ACHN (cell line): ENCODE measurements around the gene DLG2.

Source experiments
- DNase-seq: peaks from one replicate; pipeline ENCODE4 v3.0.0-alpha.2; 2015
- in situ Hi-C: cut with HindIII; loops from 2 replicates; pipeline ENCODE4 v1.10.0; 2017; ENCODE audit warnings: low sequenced_read_pairs, low pct_ligation_motif_present, low pct_unique_long_range_greater_than_20kb

DLG2 gene

GRCh38 chr11:84563356-84563755 lies 1063.8 kb downstream of the DLG2 start:
- no peak for DNase-seq
- in situ Hi-C loops, result no loop called here

- in situ Hi-C loops, result no loop called here
- no peak for DNase-seq
These were observed 1066.9 kb downstream of the DLG2 start for GRCh38 chr11:84560206-84560605.

GRCh38 chr11:84558085-84558905 lies 1068.8 kb downstream of the DLG2 start:
- DNase-seq, result peak; percentile 61
- in situ Hi-C loops, result no loop called here

DNA sequence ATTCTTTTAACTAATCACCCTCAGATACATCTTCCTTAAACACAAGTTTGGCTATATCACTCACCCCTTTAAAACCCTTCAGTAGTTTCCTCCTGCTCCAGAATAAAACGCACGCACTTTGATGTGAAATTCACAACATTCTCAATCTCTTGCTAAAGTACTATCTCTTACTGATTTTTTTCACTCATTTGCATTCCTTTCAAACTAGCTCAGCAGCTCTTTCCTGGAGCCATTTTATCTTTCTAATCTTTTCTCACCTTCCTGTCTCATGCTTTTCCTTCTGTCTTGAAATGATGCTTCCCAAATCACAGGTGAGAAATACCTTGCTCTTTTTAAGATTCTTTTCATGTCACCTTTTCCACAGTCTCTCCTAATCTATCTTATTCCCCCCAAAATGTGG lies 1074.4 kb downstream of the DLG2 start:
- no peak for DNase-seq
- in situ Hi-C loops, result no loop called here

- in situ Hi-C loops, result no loop called here
- no peak for DNase-seq
These were observed 1077.9 kb downstream of the DLG2 start for GRCh38 chr11:84549217-84549616.

- DNase-seq, result no peak
- in situ Hi-C loops, result no loop called here
These were observed 1082.6 kb downstream of the DLG2 start for GRCh38 chr11:84544566-84544965.

DNA sequence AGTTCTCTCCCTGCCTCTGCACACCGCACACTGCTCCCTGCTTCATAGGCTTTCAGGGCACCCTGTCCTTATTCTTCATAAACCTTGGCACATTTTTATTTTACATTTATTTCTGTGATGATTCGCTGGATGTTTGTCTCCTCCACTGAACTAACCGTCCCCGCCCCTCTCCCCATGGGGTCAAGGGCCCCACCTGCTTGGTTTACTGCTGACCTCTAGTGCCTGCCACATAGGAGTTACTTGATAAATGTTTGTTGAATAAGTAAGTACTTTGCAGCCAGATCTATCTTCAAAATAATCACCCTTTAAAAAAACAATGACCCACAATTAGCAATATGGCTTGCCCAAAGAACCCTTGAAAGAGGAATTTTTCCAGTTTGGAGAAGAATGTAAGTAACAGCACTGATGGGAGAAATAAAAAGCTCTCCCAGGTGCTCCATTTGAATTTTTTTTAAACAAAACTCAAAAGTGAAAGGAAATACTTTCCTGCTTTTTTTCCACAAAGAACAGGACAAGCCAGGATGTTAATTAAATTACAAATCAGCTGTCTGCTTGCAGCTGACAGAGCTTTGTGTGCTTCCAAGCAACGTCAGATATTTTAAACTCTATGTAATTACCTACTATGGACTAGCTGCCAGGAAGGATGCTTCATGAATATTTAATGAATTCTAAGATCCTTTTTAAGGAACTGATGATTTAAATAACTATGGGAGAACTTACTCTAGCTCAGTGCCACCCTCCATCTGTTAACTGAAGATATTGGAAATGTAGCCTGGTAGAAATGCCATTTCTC lies 1083.6 kb downstream of the DLG2 start:
- in situ Hi-C loops, result no loop called here
- DNase-seq, result no peak

- no peak for DNase-seq
- in situ Hi-C loops, result no loop called here
These were observed 1085.3 kb downstream of the DLG2 start for GRCh38 chr11:84541731-84542340.

DNA sequence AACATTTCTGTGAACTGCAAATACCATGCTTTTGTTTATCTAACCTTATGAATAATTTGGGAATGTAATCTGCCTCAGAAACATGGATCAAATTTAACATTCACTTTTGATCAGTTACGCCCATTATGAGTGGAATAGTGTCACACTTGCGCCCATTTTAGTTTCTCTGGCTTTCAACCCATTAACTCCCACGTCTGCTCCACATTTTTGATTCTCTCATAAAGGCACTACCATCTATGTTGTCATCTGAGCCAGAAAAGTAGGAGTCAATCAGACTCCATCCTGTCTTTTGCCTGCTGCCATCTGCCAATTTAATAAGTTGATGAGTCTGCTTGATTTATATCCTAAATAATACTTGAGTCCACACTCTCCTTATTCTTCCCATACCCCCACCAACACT lies 1090.7 kb downstream of the DLG2 start:
- DNase-seq, result no peak
- in situ Hi-C loops, result no loop called here

GRCh38 chr11:84532364-84532763 lies 1094.8 kb downstream of the DLG2 start:
- in situ Hi-C loops, result no loop called here

GRCh38 chr11:84526250-84526649 lies 1100.9 kb downstream of the DLG2 start:
- DNase-seq, result no peak
- in situ Hi-C loops, result no loop called here

More at GRCh38 chr11:84532364-84532763, 1094.8 kb downstream of the DLG2 start:
- no peak for DNase-seq

GRCh38 chr11:84524422-84525051 lies 1102.6 kb downstream of the DLG2 start:
- in situ Hi-C loops, result no loop called here
- peak; percentile 14 for DNase-seq

GRCh38 chr11:84522331-84522730 lies 1104.8 kb downstream of the DLG2 start:
- in situ Hi-C loops, result no loop called here
- no peak for DNase-seq

GRCh38 chr11:84518631-84519183 lies 1108.4 kb downstream of the DLG2 start:
- in situ Hi-C loops, result no loop called here

GRCh38 chr11:84514436-84514835 lies 1112.7 kb downstream of the DLG2 start:
- in situ Hi-C loops, result no loop called here
- DNase-seq, result no peak

More at GRCh38 chr11:84518631-84519183, 1108.4 kb downstream of the DLG2 start:
- DNase-seq, result no peak

DNA sequence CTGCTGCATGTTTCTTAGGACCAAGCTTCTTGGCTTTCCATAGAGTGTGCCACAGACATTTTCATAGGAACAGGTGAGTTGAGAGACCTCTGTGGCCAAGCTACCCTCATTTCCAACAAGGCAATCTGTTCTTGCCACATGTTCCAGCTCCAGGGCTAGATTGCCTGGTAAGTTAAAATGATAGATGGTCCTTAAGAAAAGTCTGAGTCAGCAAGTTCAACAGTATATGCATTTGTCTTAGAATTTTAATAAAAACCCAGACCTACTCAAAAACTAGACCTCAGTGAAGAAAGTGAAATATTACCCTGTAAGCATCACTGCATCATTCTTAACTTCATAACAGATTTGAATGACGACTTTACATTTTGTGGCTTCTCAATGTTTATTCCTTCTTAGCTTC lies 1123.6 kb downstream of the DLG2 start:
- no peak for DNase-seq
- in situ Hi-C loops, result no loop called here

DNA sequence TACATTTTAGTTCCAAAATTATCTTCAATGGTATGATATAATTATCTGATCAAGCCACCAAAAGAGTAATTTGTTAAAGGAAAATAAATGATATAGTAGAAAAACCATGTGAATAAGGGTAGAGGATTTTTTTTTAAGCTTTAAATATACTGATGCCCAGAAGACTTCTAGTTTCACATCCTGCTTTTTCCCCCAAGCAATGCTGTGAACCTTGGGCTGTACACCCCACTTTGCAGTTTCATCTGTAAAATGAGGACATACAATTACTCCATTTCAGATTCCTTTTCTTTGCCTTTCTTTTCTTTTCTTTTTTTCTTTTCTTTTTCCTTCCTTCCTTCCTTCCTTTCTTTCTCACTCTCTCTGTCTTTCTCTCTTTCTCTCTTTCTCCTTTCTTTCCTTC lies 1125.4 kb downstream of the DLG2 start:
- in situ Hi-C loops, result no loop called here
- DNase-seq, result no peak

DNA sequence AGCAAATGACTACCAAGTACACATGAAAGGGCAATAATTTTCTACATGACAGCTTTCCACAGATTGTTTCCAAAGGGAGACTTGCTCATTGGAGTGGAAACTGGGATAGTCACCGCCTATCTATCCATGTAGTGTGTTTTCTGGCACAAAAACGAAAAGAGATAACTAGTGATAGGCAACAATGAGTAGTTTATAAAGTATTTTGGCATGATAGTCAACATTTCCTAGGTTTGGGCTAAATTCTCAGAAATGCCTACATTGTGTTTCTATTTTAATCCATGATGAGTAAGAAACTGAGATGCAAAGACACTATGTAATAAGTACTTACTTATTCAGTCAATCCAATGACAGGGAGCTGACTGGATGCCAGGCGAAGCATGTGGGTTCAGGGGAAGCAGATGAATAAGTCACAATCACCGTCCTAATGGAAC lies 1129.1 kb downstream of the DLG2 start:
- DNase-seq, result no peak
- in situ Hi-C loops, result no loop called here

- no peak for DNase-seq
These were observed 1130.0 kb downstream of the DLG2 start for GRCh38 chr11:84497181-84497580.

More at GRCh38 chr11:84497181-84497580, 1130.0 kb downstream of the DLG2 start:
- in situ Hi-C loops, result no loop called here
